HEK293T (cell line): ENCODE results near the gene LMO7.

Source experiments
- CTCF ChIA-PET: fragments of 350-600 bp; formaldehyde crosslinking; extraction: SDS; loops from one replicate; lab custom pipeline; 2021; ENCODE audit warnings: antibody characterized with exemption, inconsistent platforms; lab: Yijun Ruan, JAX
- POLR2A ChIA-PET: fragments of 350-600 bp; formaldehyde crosslinking; extraction: SDS; loops from one replicate; lab custom pipeline; 2020; ENCODE audit warnings: antibody characterized with exemption, inconsistent platforms; lab: Yijun Ruan, JAX
- DNase-seq: peaks from one replicate; pipeline ENCODE4 v3.0.0; 2012; ENCODE audit warnings: mixed read lengths; ENCODE audit errors: extremely low spot score
- ARNT ChIP-seq: fragments of 450-650 bp; IDR thresholded peaks from 2 replicates; pipeline ENCODE4 v1.6.1; 2017; ENCODE audit warnings: mild to moderate bottlenecking
- BHLHE40 ChIP-seq: fragments of 450-650 bp; IDR thresholded peaks from 2 replicates; pipeline ENCODE4 v1.6.1; 2016; ENCODE audit warnings: mild to moderate bottlenecking, moderate library complexity, borderline replicate concordance
- CTBP1 ChIP-seq: fragments of 450-650 bp; IDR thresholded peaks from 2 replicates; pipeline ENCODE4 v1.6.1; 2016; ENCODE audit warnings: borderline replicate concordance
- ELF4 ChIP-seq: fragments of 450-650 bp; IDR thresholded peaks from 2 replicates; pipeline ENCODE4 v1.6.1; 2017; ENCODE audit warnings: antibody characterized with exemption
- FOXA1 ChIP-seq: fragments of 450-650 bp; IDR thresholded peaks from 2 replicates; pipeline ENCODE4 v1.6.1; 2016; ENCODE audit warnings: mild to moderate bottlenecking
- FOXK2 ChIP-seq: fragments of 450-650 bp; IDR thresholded peaks from 2 replicates; pipeline ENCODE4 v1.6.1; 2016; ENCODE audit warnings: mild to moderate bottlenecking
- FOXM1 ChIP-seq: fragments of 450-650 bp; IDR thresholded peaks from 2 replicates; pipeline ENCODE4 v1.6.1; 2017; ENCODE audit warnings: mild to moderate bottlenecking, borderline replicate concordance
- HDGF ChIP-seq: fragments of 450-650 bp; IDR thresholded peaks from 2 replicates; pipeline ENCODE4 v1.6.1; 2017; ENCODE audit warnings: antibody characterized with exemption, borderline replicate concordance
- L3MBTL2 ChIP-seq: fragments of 450-650 bp; conservative IDR thresholded peaks from 2 replicates; pipeline ENCODE4 v1.6.1; 2016; ENCODE audit warnings: mild to moderate bottlenecking
- LEF1 ChIP-seq: fragments of 450-650 bp; IDR thresholded peaks from 2 replicates; pipeline ENCODE4 v1.6.1; 2017; ENCODE audit warnings: mild to moderate bottlenecking, borderline replicate concordance
- NFRKB ChIP-seq: fragments of 450-650 bp; IDR thresholded peaks from 2 replicates; pipeline ENCODE4 v1.6.1; 2016; ENCODE audit warnings: mild to moderate bottlenecking, moderate library complexity
- PKNOX1 ChIP-seq: fragments of 450-650 bp; IDR thresholded peaks from 2 replicates; pipeline ENCODE4 v1.6.1; 2016
- SP1 ChIP-seq: fragments of 450-650 bp; IDR thresholded peaks from 2 replicates; pipeline ENCODE4 v1.6.1; 2017
- SUZ12 ChIP-seq: fragments of 450-650 bp; IDR thresholded peaks from 2 replicates; pipeline ENCODE4 v1.6.1; 2016; ENCODE audit warnings: mild to moderate bottlenecking
- TARDBP ChIP-seq: fragments of 450-650 bp; IDR thresholded peaks from 2 replicates; pipeline ENCODE4 v1.6.1; 2016
- ZNF384 ChIP-seq: fragments of 450-650 bp; IDR thresholded peaks from 2 replicates; pipeline ENCODE4 v1.6.1; 2016

Gene LMO7

GRCh38 chr13:75754936-75755335 is 118.8 kb downstream of the LMO7 start:
- CTCF ChIA-PET: interaction anchor here (0.7 kb wide), 1 partner anchor 182 kb away, joined by 4 read pairs; no protein-coding TSS in a partner anchor
- POLR2A ChIA-PET: no interaction called here
- TF ChIP-seq FOXK2 (no peak), NFRKB (no peak), SP1 (no peak), HDGF (no peak), PKNOX1 (no peak)
- no peak for DNase-seq

GRCh38 chr13:75757336-75757735 is 121.2 kb downstream of the LMO7 start:
- DNase-seq: no peak
- POLR2A ChIA-PET: no interaction called here
- CTCF ChIA-PET: interaction anchor here (1.1 kb wide), 1 partner anchor 10 kb away, joined by 3 read pairs; no protein-coding TSS in a partner anchor
- no peak for TF ChIP-seq ELF4
- no peak for TF ChIP-seq NFRKB

DNA sequence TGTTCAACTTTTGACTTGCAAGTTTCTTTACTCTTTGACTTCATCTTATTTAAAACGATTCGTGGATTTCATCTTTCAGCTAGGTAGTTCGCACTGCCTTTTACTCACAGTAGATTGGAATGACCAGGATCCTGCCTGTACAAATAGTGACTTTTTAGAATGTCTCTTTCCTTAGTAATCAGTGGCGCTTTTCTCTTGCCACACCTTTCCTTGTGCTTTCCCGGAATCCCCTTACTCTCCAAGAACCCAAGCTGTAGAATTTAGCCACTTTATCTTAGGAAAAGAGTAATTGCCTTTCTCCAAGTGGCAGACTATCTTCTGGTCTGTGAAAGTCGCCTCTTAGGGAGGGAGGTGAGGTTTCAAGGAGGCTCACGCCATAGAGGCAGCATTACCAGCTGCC is 123.4 kb downstream of the LMO7 start:
- TF ChIP-seq ZNF384: no peak
- no peak for TF ChIP-seq TARDBP
- no peak for TF ChIP-seq L3MBTL2
- TF ChIP-seq HDGF: no peak
- no peak for TF ChIP-seq ARNT
- no peak for TF ChIP-seq CTBP1
- no peak for TF ChIP-seq SUZ12
- no peak for TF ChIP-seq ELF4
- no peak for TF ChIP-seq LEF1
- no peak for TF ChIP-seq BHLHE40
- no peak for TF ChIP-seq PKNOX1
- no peak for TF ChIP-seq FOXK2
- no peak for TF ChIP-seq SP1
- TF ChIP-seq FOXA1: no peak
- TF ChIP-seq FOXM1: no peak
- TF ChIP-seq NFRKB: no peak
- ChIA-PET CTCF (interaction anchor here (0.6 to 2.3 kb wide), 3 partner anchors 10 to 64 kb away, joined by 5 to 14 read pairs (median 5); no protein-coding TSS in a partner anchor), POLR2A (interaction anchor here (0.9 kb wide), 1 partner anchor 209 kb away, joined by 3 read pairs; no protein-coding TSS in a partner anchor)
- no peak for DNase-seq

DNA sequence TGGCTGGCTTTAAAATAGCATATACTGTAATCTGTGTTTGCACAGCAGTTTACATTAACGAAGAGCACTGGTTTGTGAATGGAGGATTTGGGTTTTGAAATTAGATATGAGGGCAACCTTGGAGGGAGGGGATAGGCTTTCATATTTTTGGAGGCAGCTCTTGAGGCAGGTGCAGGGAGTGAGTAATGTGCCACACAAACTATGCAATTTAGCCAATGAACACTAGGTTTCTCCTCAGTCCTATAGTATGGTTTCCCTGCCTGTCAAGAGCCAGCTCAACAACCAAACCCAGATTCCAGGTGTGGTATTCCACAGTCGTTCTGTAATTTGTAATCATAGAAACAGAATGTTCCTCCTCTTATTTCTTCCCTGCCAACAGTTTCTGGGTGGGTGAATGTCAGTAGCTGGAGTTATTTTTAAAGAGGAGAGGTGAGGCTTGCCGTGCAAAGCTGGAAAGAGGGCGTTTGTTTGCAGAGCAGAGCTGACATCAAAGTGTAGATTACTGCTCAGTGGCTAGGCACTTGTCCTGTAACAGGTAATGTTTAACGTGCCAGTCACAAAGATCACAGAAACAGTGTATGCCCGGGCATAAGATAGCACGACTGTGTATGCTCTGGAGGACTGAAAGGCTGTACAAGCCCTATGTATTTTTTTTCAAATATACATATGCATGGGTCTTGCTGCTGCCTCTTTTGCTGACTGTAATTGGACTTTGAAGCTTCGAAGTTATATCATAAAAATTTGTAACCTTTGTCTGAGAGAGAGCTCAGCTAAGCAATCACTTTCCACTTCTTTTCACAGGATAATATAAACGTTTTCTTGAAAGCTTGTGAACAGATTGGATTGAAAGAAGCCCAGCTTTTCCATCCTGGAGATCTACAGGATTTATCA is 124.2 kb downstream of the LMO7 start:
- POLR2A ChIA-PET: interaction anchor here (0.9 kb wide), 1 partner anchor 210 kb away, joined by 3 read pairs; no protein-coding TSS in a partner anchor
- CTCF ChIA-PET: interaction anchor here (0.6 to 2.3 kb wide), 7 partner anchors 12 to 1717 kb away, joined by 3 to 14 read pairs (median 3); no protein-coding TSS in a partner anchor
- peak; percentile 60 for DNase-seq
- TF ChIP-seq ZNF384 (no peak), SUZ12 (no peak), ELF4 (no peak), FOXM1 (no peak), PKNOX1 (peak; percentile 25; the same call in 1 of the 2 replicates), NFRKB (no peak)

- ChIA-PET CTCF (interaction anchor here (0.6 to 2.3 kb wide), 5 partner anchors 11 to 1716 kb away, joined by 3 to 14 read pairs (median 5); no protein-coding TSS in a partner anchor), POLR2A (no interaction called here)
- DNase-seq: no peak
- no peak for TF ChIP-seq FOXK2
- TF ChIP-seq ZNF384: no peak
- no peak for TF ChIP-seq LEF1
- TF ChIP-seq ELF4: no peak
- no peak for TF ChIP-seq SP1
- no peak for TF ChIP-seq CTBP1
- TF ChIP-seq TARDBP: no peak
- no peak for TF ChIP-seq BHLHE40
- no peak for TF ChIP-seq FOXM1
- TF ChIP-seq HDGF: no peak
- no peak for TF ChIP-seq SUZ12
- no peak for TF ChIP-seq NFRKB
- TF ChIP-seq PKNOX1: no peak
- no peak for TF ChIP-seq FOXA1
- TF ChIP-seq ARNT: no peak
These were observed 125.2 kb downstream of the LMO7 start for GRCh38 chr13:75761369-75761768.
